Measurements from ENCODE around the gene RSRC2. TPM values are rescaled to one million over a fixed set of nuclear protein-coding genes. Genes with fewer than 3 reads are reported as not detected.

RSRC2 gene
- polyA plus RNA-seq, 12 donors, result 87.0 to 216 (median 122) TPM; not detected in 1

DNA sequence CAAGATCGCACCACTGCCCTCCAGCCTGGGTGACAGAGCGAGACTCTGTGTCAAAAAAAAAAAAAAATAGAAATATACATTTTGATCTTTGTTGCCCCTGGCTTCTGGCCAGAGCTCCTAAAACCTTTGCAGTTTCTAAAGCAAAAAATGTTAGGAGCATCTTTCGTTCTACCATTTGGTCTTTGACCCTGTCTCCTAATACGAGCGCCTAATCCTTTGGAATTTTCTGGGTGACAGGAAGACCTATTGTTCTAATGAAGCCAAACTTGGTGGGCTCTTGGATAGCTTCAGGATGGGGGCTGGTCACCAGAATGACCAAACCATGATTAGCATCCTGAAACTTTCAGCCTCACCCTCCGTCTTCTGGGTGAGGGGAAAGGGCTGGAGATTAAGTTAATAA is 72.0 kb downstream of the RSRC2 start:
- DNase-seq, result no peak

- no peak for DNase-seq
Observed at GRCh38 chr12:122454250-122454721, 72.5 kb downstream of the RSRC2 start.

Other genes starting within 250 kb of the RSRC2 start
- 10 to 100 TPM in 11 of 12 donors, not detected in 1; 17.6 to 51.9 (median 24.4) TPM for gene CLIP1, start 104.3 kb downstream of the RSRC2 start, polyA plus RNA-seq (ENCODE audit: insufficient read length in 12 of 12)
- 10 to 100 TPM in 11 of 12 donors, not detected in 1; 20.8 to 39.3 (median 28.8) TPM for gene ZCCHC8, start 26.0 kb downstream of the RSRC2 start, polyA plus RNA-seq (ENCODE audit: insufficient read length in 12 of 12)
- gene KNTC1, start 313 bp upstream of the RSRC2 start, polyA plus RNA-seq (ENCODE audit: insufficient read length in 12 of 12), result 10 to 100 TPM in 11 of 12 donors, not detected in 1; 11.9 to 58.7 (median 22.7) TPM
- 1 to 10 TPM in 3 of 12 donors, under 1 TPM in 6, not detected in 3; 0.08 to 6.9 (median 0.18) TPM for gene HCAR2, start 176.4 kb upstream of the RSRC2 start, polyA plus RNA-seq (ENCODE audit: insufficient read length in 12 of 12)
- 1 to 10 TPM in 1 of 12 donors, under 1 TPM in 4, not detected in 7; 0.13 to 4.2 (median 0.59) TPM for gene HCAR3, start 189.9 kb upstream of the RSRC2 start, polyA plus RNA-seq (ENCODE audit: insufficient read length in 12 of 12)
- gene HCAR1, start 203.9 kb upstream of the RSRC2 start, polyA plus RNA-seq (ENCODE audit: insufficient read length in 12 of 12), result under 1 TPM in 10 of 12 donors, not detected in 2; 0.04 to 0.82 (median 0.15) TPM
- gene DENR, start 225.9 kb upstream of the RSRC2 start, polyA plus RNA-seq (ENCODE audit: insufficient read length in 12 of 12), result 10 to 100 TPM in 11 of 12 donors, not detected in 1; 54.0 to 78.8 (median 70.0) TPM
- gene CCDC62, start 247.6 kb upstream of the RSRC2 start, polyA plus RNA-seq (ENCODE audit: insufficient read length in 12 of 12), result 1 to 10 TPM in 4 of 12 donors, under 1 TPM in 6, not detected in 2; 0.53 to 1.3 (median 0.80) TPM

Data from muscle of arm (tissue), 12 donors.